Kidney glomerular epithelial cell (primary cell): Measurements from ENCODE around the gene TFCP2L1.
A peak's percentile ranks its signal among the peaks of the same experiment; 100 is the strongest.

Experiments used
- DNase-seq: peaks from one replicate; lab custom pipeline; 2025; lab: John Stamatoyannopoulos, UW

The TFCP2L1 gene

DNA sequence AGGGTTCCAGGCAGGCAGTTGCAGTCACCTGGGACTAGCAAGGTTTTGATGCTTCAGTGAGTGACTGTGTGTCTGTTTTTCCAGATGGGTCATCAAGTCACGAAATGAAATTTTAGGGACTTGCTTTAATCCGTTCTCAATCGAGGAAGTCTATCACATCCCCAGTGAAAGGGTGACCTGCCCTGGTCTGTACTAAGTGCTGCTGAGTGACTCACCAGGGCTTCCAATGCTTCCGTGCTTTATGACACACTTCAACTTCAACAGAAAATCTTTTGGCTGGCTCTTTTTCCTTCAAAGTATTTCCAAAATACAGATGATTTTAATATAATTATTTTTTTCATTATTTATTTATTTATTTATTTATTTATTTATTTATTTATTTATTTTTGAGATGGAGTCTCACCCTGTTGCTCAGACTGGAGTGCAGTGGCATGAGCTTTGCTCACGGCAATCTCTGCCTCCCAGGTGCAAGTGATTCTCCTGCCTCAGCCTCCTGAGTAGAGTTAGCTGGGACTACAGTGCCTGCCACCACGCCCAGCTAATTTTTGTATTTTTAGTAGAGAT is 18.4 kb downstream of the TFCP2L1 start:
- no peak for DNase-seq

DNA sequence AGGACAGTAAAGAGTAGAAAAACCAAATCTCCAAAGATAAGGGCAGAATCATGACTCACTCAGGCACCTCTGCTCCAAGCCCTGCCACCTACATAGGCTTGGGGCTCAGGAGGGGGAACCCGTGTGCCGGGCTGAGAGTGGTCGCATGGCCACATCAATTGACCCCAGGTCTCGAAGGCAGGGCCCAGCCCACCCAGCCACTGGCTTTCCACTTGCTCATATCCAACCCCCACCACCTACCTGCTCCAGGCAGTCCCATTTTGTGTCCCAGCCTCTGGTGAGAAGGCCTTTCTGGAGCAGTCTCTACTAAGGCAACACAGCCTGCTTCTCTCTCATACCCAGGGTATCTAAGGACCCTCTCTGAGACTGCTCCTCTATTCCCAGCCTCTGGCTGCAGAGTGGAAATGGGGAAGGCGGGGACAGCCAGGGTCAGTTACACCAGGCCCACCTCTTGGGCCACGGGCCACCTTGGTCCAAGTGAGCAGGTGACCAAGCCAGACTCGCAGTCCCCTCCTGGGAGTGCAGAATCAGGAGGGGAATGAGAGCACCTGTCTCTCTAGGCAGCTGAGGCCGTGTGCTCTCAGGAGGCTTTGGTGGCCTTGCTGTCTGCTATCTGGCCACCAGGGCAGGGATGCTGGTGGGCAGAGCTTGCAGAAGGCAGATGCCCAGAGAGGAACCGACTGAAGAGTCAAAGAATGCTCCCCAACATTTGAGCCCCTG is 20.8 kb downstream of the TFCP2L1 start:
- DNase-seq: no peak

DNA sequence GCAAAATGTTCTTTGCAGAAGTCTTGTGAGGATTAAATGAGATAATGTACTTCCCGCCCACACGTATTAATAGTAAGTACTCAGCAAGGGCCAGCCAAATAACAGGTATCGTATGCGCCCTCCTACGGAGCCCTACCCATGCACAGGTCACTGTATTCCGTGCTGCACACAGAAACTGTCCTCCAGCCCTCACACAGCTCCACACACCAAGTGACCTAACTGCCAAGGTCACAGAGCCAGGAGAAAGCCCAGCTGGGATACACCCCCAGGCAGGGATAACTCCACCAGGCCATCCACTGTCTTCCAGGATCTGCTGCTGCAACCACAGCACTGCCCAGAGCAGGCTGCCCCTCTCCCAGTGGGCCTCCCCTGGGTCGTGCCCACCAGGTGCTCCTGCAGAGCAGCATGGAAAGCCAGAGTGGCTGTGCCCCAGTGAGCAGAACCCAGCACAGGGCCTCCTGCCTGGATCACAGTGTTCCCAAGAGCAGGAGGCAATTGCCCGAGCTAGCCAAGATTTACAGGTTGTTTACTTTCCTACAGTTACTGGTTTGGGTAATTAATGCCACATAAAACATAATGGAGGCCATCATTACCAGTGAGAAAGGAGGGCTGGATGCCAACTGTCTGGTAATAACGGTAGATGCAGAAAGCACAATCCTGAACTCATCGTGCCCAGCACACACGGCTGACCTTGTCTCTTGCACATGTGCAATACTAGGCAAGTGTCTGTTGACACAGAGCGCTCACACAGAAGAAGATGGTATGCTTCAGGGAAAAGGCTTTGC is 24.4 kb downstream of the TFCP2L1 start:
- no peak for DNase-seq

DNA sequence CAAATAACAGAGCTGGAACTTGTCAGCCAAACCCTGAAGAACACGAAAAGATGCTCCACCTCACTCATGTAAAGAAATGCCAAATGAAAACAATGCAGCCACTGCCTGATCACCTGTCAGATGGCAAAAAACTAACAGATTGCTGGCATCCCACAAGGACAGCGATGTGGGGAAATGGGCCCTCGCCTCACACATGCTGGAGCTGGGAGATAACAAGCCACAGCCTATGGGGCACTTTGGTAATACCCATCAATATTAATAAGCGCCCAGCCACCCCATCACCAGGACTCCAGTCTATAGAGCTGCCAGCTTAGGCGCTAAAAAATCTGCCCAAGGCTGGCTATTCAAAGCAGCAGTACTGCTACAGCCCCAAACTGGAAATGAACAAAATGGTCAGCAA is 27.0 kb downstream of the TFCP2L1 start:
- DNase-seq: no peak

DNA sequence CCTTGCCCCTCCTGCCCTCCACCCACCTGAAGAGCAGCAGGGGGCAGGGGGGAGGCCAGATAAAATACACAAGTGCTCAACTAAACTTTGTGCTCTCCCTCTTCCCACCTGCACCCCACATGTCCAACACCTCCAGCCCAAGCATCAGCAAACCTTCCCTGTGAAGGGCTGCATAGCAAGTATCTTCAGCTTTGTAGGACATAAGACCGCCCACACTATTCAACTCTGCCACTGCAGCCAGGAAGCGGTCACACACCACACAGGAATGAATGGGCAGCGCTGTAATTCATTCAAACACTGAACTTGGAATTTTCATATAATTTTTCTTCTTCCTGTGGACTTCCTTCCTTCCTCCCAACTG is 27.5 kb downstream of the TFCP2L1 start:
- no peak for DNase-seq

DNA sequence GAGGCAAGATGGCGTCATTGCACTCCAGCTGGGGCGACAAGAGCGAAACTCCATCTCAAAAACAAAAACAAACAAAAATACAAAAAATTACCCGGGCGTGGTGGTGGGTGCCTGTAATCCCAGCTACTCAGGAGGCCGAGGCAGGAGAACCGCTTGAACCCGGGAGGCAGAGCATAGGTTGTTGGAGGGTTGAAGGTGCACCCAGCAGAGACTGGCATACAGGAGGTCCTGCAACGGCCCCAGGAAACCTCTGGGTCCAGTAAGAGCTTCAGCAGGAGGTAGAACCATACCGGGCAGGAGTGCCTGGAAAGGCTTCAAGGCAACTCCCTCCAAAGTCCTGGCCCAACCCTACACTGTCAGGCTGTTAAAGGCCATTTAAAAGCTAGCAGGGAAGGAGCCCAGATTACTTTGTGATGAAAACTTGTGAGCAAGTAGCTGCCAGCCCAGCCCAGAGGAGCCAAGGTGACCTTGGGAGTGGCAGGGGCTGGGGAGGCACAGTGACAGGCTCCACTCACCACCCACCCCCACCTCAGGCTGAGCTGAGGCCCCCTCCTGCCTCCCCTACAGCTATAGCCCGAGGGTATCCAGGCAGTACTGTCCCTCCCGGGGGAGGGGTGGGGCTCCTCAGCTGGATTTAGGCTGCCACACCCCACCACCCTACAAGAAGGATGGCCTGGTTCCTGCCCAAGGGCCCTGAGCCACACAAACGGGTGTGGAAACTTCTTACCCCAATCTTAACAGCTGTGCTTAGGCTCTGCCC is 28.1 kb downstream of the TFCP2L1 start:
- no peak for DNase-seq

DNA sequence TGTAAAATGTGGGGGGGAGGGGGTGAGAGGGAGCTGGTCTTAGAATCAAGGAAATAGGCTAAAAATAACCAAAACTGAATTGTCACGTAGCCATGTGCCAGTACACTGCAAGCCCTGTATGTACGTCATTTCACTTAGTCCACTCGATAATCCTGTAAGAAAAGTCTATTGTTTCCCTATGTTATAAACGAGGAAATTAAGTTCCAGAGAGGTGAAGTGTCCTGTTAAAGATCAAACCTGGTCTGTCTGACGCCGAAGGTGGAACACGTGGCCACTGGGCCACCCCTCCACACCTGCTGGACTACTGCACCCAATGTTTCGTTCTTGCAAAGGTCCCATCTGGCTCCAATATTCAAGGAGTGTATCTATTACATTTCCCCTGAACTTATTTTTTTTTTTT is 29.6 kb downstream of the TFCP2L1 start:
- no peak for DNase-seq

DNA sequence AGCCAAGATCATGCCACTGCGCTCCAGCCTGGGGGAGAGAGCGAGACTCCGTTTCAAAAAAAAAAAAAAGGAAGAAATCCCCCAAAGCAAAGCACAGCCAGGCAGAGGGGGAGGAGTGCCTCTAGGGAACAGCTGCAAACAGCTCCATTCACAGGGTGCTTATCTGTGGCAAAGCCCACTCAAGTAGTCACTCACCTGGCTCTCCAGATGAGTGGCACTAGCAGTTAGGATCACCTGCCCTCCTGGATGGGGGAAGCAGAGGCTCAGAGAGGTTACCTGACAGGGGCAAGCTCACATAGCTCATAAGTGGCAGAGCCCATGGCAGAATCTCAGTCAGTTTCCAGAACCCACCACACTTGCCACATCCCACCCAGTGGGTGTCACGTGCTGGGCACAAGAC is 30.3 kb downstream of the TFCP2L1 start:
- no peak for DNase-seq

DNA sequence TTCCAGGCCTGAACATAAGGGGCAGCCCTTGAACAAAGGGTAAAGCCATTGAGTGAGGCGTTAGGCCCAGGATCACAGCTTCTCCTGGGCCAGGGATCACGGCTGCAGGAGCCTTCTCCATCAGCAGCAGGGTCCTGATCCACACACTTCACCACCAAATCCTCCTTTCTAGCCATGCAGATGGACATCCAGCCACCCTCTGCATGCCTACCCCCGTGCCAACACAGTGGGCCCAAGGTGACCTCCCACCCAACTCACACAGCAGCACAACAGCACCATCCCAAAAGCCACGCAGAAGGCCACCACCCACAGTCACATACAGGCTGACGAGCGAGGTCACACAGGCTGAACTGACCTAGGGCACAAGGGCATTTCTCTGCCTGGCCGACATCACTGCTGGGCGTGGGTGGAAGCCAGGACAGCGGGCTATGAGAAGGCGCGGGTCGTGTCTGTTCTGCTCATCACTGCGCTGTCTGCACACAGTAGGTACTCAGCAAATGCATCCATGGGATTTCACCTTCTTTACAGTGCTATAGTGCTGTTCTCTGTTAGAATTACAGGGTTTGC is 31.2 kb downstream of the TFCP2L1 start:
- no peak for DNase-seq

DNA sequence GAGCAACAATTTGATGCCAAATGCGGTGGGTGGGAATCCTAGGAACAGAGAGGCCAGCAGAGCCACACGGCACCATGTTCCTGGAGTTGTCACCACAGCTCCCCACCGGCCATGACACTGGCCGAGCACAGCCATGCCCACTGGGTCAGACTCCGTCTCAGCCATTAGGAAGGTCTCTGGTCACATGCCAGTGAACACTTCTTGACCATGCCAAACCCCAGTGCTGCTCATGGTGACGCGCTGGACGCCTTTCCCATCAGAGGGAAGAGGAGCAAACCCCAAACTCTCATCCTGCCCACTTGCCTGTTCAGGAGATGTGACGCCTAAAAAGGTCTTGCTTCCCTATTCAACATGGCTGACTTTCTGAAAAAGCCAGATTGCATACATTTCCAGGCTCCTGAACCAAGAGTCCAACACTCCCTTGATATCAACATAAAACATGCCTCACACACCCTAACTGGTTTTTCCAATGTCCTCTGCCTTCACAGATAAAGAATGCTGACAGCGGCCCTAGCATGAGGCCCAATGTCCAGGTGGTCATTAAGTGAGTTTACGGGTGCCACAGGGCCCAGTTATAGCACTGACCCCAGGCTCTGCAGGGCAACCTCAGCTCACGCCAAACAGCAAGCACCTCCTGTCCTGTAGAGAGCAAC is 31.9 kb downstream of the TFCP2L1 start:
- no peak for DNase-seq

DNA sequence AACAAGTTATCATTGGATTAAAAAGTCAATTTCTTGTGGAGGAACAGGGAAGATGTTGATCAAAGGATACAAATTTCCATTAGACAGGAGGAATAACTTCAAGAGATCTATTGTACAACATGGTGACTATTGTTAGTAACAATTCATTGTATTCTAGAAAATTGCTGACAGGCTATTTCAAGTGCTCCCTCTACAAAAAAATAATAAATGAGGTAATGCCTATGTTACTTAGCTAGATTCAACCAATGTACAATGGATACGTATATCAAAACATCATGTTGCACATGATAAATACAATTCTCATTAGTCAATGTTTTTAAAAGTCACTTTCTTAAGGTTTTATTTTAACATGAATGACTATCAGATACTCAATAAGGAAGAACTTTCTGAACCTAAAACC is 33.5 kb downstream of the TFCP2L1 start:
- DNase-seq: peak; percentile 2

DNA sequence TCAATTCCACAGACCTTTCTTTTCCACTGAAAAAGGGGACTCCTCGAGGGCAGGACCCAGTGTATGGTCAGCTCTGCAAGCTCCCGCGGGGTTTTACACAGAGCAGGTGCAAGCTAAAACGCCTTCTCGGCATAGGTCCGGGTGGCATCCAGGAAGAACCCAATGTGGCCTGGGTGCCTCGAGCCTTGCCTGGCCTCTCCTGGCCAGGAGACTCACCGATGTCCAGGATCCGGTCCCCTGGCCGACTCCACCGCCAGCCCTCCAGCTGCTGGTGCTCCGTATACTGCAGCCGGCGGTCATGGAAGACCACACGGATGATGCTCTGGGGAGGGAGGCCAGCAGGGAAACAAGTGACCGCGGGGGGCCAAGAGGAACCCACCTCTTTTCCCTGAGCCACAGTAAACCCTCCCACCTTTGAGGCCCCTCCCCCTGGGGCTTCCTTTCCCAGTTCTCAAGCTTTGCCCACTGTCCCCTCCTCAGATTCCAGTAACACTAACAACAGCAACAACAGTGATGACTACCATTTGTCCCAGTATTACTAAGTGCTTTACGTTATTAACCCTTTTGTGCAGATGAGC is 36.1 kb downstream of the TFCP2L1 start:
- DNase-seq: no peak

DNA sequence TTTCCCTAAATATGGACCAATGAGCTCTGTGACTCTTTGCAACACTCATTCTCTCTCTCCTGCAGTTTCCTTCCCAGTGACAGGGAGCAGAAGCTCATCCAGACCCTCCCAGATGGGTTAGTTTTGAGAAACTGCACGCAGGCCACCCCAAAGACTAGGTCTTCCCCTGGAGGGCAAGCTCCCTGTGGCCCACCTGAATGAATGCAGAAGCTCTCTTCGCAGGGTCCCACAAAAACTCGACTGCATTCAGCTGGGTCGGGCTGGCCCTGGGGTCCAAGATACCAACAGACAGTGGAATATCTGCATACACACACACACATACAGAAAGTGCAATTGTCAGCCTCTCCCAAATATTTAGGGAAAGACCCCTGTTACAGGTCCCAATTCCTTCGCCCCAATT is 37.0 kb downstream of the TFCP2L1 start:
- no peak for DNase-seq

DNA sequence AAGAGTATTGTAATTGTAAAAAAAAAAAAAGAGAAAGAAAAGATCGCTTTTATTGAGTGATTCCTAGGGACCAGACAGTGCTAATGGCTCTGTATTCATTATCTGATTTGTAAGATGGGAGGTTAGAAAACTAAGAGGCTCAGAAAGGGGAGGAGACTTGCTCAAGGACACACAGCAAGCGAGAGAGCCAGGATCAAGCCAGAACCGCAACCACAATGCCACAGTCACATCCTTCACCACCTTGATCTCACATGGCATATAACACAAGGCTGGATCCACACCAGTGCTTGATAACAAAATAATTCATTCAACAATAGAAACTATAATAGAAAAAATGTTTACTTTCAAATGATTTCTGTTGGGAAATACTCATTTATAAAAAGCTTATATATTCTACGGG is 37.5 kb downstream of the TFCP2L1 start:
- DNase-seq: no peak

DNA sequence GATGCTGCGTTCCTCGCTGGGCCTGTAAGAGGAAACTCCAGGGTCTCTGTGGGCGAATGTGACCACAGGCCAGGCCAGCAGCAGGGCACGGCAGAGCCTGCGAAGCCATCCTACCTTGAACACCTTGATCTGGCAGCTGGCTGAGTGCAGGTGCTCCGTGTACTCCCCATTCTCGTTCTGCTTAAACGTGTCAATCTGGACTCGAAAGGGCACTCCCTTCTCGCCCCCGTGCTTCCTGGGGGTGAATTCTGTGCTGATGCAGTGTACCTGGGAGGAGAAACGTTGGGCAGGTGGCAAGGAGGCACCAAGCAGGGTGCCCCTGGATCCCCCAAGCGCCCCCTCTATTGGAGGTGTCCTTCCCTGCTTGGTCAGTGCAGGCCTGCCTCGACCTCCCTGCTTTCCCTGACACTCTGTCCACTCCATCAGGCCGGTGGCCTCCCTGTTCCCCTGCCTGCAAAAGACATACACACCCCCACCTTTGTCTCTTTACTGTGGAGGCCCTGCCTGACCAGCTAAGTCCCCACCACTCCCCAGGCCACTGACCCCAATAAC is 38.2 kb downstream of the TFCP2L1 start:
- no peak for DNase-seq

DNA sequence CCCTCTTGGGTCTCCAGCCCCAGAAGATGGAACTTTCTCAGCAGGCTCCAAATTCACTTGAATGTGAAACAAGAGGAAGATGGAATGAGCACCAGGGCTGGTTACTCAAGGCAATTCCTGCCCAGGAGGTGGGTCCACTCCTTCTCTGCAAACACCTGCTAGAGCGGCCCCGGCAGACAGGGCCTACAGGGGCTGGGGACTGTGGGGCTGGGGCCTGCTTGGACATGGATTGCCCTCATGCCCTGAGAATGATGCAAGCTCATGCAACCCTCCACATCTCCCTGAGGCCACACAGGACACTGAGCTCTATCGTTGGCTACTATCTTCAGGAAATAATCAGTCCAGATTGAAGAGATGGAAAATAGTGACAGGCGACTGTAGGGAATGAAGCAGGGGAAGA is 39.1 kb downstream of the TFCP2L1 start:
- no peak for DNase-seq

DNA sequence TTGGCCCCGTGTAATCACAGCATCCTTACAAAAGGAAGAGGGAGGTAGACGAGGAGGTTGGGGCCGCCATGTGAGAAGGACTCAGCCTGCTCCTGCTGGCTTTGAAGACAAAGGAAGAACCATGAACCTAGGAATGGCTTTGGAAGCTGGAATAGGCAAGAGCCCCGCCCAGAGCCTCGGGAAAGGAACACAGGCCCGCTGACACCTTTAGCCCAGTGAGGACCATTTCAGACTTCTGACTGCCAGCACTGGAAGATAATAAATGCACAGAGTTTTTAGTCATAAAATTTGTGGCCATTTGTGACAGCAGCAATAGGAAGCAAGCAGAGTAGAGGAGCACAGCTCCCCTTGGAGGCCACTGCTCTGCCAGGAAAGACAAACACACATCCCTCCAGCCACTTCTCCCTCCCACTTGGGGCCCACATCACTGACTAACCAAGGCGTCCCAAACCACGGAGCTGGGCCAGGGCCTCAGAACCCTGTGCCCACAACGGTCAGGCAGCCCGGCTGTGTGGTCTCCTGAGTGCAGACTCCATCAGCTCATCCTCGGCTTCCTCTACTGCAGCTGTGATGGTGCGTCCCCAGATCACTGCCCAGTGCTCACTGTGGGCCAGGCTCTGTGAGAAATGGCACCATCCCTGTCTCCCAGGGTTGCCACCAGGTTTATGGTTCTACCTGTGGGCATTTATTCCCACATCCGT is 39.7 kb downstream of the TFCP2L1 start:
- DNase-seq: no peak

DNA sequence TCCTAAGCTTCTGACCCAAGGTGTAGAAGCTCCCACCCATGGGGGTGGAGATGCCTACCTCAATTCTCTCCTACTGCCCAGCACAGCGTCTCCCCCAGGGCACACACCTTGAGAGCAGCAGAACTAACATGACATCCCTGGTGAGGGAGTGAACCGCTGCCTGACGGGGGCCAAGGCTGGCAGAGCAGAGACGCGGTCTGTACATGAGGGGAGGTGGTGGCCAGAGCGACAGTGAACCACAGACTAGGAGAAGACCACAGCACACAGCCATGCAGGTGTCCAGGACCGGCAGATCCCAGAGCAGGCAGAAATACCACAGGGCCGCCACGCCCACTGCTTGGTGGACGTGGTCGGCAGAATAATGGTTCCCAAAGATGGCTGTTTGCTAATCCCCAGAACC is 40.4 kb downstream of the TFCP2L1 start:
- no peak for DNase-seq

DNA sequence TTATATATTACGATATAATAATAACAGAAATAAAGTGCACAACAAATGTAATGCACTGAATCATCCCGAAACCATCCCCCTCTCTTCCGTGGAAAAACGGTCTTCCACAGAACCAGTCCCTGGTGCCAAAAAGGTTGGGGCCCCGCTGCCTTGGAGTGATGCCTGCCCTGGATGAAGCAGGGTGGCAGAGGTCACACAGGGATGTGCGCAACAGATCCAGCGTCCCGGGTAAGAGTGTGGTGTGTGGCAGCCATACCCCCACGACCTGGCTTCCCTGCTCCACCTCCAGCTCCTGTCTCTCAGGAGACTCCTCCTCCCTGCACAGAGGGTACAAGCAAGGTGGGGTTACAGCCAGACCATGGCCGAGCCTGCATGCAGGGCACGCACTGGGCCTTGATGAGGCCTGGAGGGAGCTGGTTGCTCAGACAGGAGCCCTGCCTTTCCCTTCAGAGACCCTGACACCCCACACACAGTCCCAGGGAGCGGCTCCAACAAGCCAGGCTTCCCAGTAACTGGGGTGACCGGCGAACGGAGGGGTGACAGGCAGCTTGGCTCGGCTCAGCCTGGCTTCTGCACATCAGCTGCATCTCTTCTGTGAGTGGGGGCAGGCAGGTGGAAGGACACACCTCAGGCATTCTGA is 41.1 kb downstream of the TFCP2L1 start:
- DNase-seq: no peak

DNA sequence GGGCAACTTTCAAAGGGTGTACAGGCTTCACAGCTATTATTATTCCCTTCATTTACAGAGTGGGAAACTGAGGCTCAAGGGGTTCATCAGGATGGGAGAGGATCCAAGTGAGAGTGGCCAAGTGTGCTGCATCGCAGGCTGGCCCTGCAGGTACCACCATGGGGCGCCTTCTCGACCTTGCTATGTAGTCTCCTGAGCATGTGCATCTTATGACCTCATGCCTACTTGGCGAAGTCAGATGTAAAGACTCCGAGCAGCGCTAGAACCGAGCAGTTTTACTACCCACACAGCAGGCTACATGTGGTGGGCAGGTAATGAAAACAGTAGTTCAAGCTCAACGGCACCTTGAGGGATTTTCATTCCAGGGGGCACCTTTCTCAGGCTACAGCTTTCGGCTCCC is 42.0 kb downstream of the TFCP2L1 start:
- DNase-seq: no peak
